Pons (tissue), 1 donor: Measurements from ENCODE around the gene TSEN34.
"Not testable (repeated sequence)": the region's sequence is repeated elsewhere in the genome, so short reads cannot be mapped to it uniquely, and the experiment has no call there.

Experiments
- DNase-seq: peaks from one replicate; pipeline ENCODE4 v3.0.0-alpha.2; 2016; ENCODE audit warnings: low spot score

TSEN34 gene

GRCh38 chr19:54160854-54161253 is 30.3 kb upstream of the TSEN34 start:
- DNase-seq: no peak

- peak; percentile 60 for DNase-seq
Measured at GRCh38 chr19:54162241-54162805, 28.8 kb upstream of the TSEN34 start.

- no peak for DNase-seq
Measured at GRCh38 chr19:54162884-54163283, 28.2 kb upstream of the TSEN34 start.

- no peak for DNase-seq
Measured at GRCh38 chr19:54164369-54165068, 26.6 kb upstream of the TSEN34 start.

- no peak for DNase-seq
Measured at GRCh38 chr19:54165222-54165621, 25.9 kb upstream of the TSEN34 start.

GRCh38 chr19:54168174-54168917 is 22.8 kb upstream of the TSEN34 start:
- DNase-seq: peak; percentile 67

- DNase-seq: no peak
Measured at GRCh38 chr19:54169149-54169740, 21.9 kb upstream of the TSEN34 start.

- DNase-seq: not testable (repeated sequence)
Measured at GRCh38 chr19:54171736-54172431, 19.2 kb upstream of the TSEN34 start.

GRCh38 chr19:54172471-54173358 is 18.4 kb upstream of the TSEN34 start, which contains the start of gene TMC4:
Gene TMC4, minus strand, starts transcription at chr19:54173160. Its CDS starts 43 bp downstream, at chr19:54173117.
- no peak for DNase-seq

- no peak for DNase-seq
Measured at GRCh38 chr19:54173359-54173699, 17.8 kb upstream of the TSEN34 start.

GRCh38 chr19:54173951-54174834 is 16.9 kb upstream of the TSEN34 start:
- no peak for DNase-seq

- DNase-seq: no peak
Measured at GRCh38 chr19:54178581-54179261, 12.4 kb upstream of the TSEN34 start.

- DNase-seq: no peak
Measured at GRCh38 chr19:54179262-54179852, 11.8 kb upstream of the TSEN34 start.

- DNase-seq: peak; percentile 69
Measured at GRCh38 chr19:54179921-54180461, 11.1 kb upstream of the TSEN34 start.

- DNase-seq: no peak
Measured at GRCh38 chr19:54180691-54181091, 10.4 kb upstream of the TSEN34 start.

GRCh38 chr19:54181894-54182293 is 9.2 kb upstream of the TSEN34 start:
- DNase-seq: not testable (repeated sequence)

- no peak for DNase-seq
Measured at GRCh38 chr19:54183431-54183830, 7.7 kb upstream of the TSEN34 start.

- no peak for DNase-seq
Measured at GRCh38 chr19:54186351-54186750, 4.8 kb upstream of the TSEN34 start.

- DNase-seq: no peak
Measured at GRCh38 chr19:54186934-54187381, 4.2 kb upstream of the TSEN34 start.
